ENCODE results near the gene TMPRSS11F.

Gene TMPRSS11F

GRCh38 chr4:68077301-68077700 lies 52.4 kb downstream of the TMPRSS11F start:
- no peak for DNase-seq

GRCh38 chr4:68076194-68076593 lies 53.5 kb downstream of the TMPRSS11F start:
- no peak for DNase-seq

- no peak for DNase-seq
These were observed 55.3 kb downstream of the TMPRSS11F start for GRCh38 chr4:68074397-68074796.

DNA sequence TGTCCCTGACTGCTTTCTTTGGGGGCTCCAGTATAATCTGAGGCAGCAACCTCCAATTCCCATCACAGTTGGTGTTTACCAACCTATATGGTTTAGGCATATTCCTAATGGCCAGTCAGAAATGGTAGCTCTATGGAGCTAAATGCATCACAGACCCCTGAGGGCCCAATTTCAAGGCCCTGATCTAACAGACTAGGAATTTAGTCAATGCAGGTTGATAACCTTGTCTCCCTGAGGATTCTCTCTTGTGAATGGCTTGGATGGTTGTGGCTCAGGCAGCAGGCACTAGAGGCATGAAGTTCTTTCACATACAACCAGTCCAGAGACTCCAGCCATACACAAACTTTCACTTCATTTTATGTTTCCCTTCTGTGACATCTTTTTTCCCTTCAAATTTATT lies 59.4 kb downstream of the TMPRSS11F start:
- DNase-seq: no peak

GRCh38 chr4:68062501-68062900 lies 67.2 kb downstream of the TMPRSS11F start:
- DNase-seq: no peak

DNA sequence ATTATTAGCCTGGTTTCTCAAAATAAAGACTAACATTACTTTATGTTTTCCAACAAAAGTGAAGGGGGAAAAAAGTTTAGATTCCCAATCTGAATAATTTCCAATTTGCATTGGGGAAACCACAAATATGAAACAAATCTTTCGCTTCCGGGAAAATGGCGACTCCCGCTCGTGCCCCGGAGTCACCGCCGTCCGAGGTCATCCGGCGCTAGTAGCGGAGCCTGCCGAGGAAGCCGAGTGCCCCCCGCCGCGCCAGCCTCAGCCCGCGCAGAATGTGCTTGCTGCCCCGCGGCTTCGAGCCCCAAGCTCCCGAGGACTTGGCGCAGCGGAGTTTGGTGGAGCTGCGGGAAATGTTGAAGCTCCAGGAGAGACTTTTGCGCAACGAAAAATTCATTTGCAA lies 91.4 kb downstream of the TMPRSS11F start:
- no peak for DNase-seq

DNA sequence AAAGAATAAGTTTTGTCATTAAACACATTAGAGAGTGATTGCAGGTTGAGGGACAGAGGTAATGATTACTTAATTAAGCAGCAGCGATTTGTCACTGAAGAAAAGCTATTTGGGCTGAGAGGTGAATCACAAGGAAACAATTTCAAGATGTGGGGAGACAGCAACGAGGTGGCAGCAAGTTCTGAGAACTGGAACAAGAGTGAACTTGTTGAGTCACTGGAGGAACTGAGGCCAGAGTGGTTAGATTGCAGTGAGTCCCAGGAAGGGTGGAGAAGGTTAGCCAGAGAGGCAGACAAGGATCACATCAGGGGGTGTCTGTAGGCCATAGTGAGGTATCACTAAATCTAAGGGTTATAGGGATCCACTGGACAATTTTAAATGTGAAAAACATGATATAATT lies 108.5 kb downstream of the TMPRSS11F start:
- no peak for DNase-seq

GRCh38 chr4:68011684-68012083 lies 118.0 kb downstream of the TMPRSS11F start:
- DNase-seq: no peak

All from NCI-H2227 treated with DMSO at 0.1 percent for 48 hours (cell line).